K562 (cell line): Measurements from ENCODE around the gene ACSF3. TPM values are rescaled to one million over a fixed set of nuclear protein-coding genes. Genes with fewer than 3 reads are reported as not detected.

Experiments
- ELF2 ChIP-seq: fragments of 250-450 bp; sonication (Bioruptor Pico); IDR thresholded peaks from 2 replicates; pipeline ENCODE4 v1.5.0; 2021; ENCODE audit warnings: mild to moderate bottlenecking
- HNRNPL ChIP-seq: fragments of 200-400 bp; formaldehyde crosslinking; IDR thresholded peaks from 2 replicates; pipeline ENCODE4 v1.6.1; 2017; ENCODE audit warnings: low read depth, mild to moderate bottlenecking, low read length
- KDM4B ChIP-seq, 2 experiments: fragments of 450-650 bp in 1 of 2; sonication (generic) in 1 of 2; IDR thresholded peaks; 2 replicates each; pipeline ENCODE4 v1.6.1; 2016 to 2017; ENCODE audit warnings: borderline replicate concordance in 2 of 2, antibody characterized with exemption in 1 of 2, low read depth in 1 of 2, mild to moderate bottlenecking in 1 of 2
- MAFK ChIP-seq: IDR thresholded peaks from 2 replicates; pipeline ENCODE4 v1.6.1; 2011; ENCODE audit warnings: low read length, improper control_type of control experiment
- MCM3 ChIP-seq: fragments of 450-650 bp; IDR thresholded peaks from 2 replicates; pipeline ENCODE4 v1.6.1; 2016
- SAP30 ChIP-seq: fragments of 200-600 bp; sonication (generic); IDR thresholded peaks from 2 replicates; pipeline ENCODE4 v1.6.1; 2012; ENCODE audit warnings: borderline replicate concordance, low read depth, mild to moderate bottlenecking, moderate library complexity, low read length, control low read depth, inconsistent platforms; ENCODE audit not compliant: insufficient read depth, poor library complexity, severe bottlenecking
- TFAM ChIP-seq: fragments of 250-450 bp; sonication (Bioruptor Pico); conservative IDR thresholded peaks from 2 replicates; pipeline ENCODE4 v1.5.0; 2021; ENCODE audit warnings: mild to moderate bottlenecking, moderate library complexity
- ZFP30 ChIP-seq: fragments of 250-450 bp; sonication (Bioruptor Pico); IDR thresholded peaks from 2 replicates; pipeline ENCODE4 v1.8.0; 2022; ENCODE audit warnings: moderate library complexity, mild to moderate bottlenecking, inconsistent platforms, borderline replicate concordance
- ZNF165 ChIP-seq: fragments of 250-450 bp; sonication (Bioruptor Pico); IDR thresholded peaks from 2 replicates; pipeline ENCODE4 v1.4.0; 2020; ENCODE audit warnings: borderline replicate concordance
- polyA plus RNA-seq, 8 experiments: library from polyadenylated mRNA; depleted of rRNA in 4 of 8; stranded (reverse) in 5 of 8; unstranded in 3 of 8; fragments of >200 nt; fragmentation: Nextera tagmentation in 2 of 8; fragmentation: Illumina TruSeq in 1 of 8; extraction: Ambion mirVana in 2 of 8; extraction: Trizol in 1 of 8; gene quantifications; 2 replicates each; pipeline versions ENCODE4 v1.2.1 to v1.2.3, GENCODE V29; 2011 to 2014; ENCODE audit warnings: inconsistent platforms in 1 of 8, missing spikeins in 1 of 8
- total RNA-seq, 7 experiments: library from RNA; depleted of rRNA in 6 of 7; stranded (reverse); fragments of >200 nt in 6 of 7; fragmentation: Illumina TruSeq in 2 of 7; extraction: Trizol in 2 of 7; gene quantifications; 2 replicates each; pipeline versions ENCODE4 v1.2.1 to v1.2.3, GENCODE V29; 2011 to 2021; ENCODE audit warnings: low replicate concordance in 1 of 7
- TF ChIP-seq, protein P1 (sequence below), 2 experiments: fragments of 450-650 bp in 1 of 2; sonication (generic) in 1 of 2; formaldehyde crosslinking in 1 of 2; IDR thresholded peaks; 2 replicates each; pipeline versions ENCODE4 v1.7.1 to v1.9.0; 2016 to 2022; ENCODE audit warnings: inconsistent platforms in 1 of 2, mild to moderate bottlenecking in 1 of 2, missing genetic modification reagents in 1 of 2
- TF ChIP-seq, protein P2 (sequence below): fragments of 250-450 bp; sonication (Bioruptor Pico); IDR thresholded peaks from 2 replicates; pipeline ENCODE4 v1.4.0; 2020; ENCODE audit warnings: borderline replicate concordance

Gene ACSF3
- total and polyA plus RNA-seq, 9 of the 15 experiments (the other 6 are each of a cell fraction or from before 2014, with no cell fraction given) = 0.77 to 32.8 (median 14.7) TPM

DNA sequence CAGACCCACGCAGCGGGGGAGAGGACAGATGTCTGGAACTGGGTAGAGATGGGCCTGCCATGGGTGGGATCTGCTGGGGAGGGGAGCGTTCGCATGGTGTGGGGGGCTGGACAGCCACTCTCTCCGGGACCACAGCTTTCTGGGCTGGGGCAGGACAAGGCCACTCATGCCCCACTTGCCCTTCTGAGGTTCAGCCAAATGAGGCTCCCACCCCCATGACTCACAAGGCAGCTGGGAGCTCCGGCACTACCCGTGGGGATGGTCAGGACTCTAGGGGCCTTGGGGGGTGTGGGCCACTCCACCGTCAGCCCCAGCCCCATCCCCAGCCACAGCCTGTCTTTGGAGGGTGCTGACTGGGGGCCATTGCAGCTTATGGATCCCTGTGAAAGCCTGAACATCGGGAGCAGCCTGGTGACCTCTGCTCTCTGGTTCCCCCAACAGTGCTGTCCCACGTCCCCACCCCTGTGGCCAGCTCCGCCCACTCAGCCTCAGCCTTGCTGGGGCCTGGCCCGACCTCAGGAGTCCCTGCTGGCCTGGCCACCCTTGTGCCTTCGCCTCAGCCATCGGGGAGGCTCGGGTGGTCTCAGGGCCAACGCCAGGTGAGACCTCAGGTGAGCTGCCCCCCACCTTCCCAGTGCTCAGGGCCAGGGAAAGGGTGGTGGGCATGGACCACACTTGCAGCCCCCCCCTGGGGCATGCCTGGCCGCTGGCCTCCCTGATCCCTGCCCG lies 73.2 kb downstream of the ACSF3 start (continued):
- TF ChIP-seq, protein P1, sequence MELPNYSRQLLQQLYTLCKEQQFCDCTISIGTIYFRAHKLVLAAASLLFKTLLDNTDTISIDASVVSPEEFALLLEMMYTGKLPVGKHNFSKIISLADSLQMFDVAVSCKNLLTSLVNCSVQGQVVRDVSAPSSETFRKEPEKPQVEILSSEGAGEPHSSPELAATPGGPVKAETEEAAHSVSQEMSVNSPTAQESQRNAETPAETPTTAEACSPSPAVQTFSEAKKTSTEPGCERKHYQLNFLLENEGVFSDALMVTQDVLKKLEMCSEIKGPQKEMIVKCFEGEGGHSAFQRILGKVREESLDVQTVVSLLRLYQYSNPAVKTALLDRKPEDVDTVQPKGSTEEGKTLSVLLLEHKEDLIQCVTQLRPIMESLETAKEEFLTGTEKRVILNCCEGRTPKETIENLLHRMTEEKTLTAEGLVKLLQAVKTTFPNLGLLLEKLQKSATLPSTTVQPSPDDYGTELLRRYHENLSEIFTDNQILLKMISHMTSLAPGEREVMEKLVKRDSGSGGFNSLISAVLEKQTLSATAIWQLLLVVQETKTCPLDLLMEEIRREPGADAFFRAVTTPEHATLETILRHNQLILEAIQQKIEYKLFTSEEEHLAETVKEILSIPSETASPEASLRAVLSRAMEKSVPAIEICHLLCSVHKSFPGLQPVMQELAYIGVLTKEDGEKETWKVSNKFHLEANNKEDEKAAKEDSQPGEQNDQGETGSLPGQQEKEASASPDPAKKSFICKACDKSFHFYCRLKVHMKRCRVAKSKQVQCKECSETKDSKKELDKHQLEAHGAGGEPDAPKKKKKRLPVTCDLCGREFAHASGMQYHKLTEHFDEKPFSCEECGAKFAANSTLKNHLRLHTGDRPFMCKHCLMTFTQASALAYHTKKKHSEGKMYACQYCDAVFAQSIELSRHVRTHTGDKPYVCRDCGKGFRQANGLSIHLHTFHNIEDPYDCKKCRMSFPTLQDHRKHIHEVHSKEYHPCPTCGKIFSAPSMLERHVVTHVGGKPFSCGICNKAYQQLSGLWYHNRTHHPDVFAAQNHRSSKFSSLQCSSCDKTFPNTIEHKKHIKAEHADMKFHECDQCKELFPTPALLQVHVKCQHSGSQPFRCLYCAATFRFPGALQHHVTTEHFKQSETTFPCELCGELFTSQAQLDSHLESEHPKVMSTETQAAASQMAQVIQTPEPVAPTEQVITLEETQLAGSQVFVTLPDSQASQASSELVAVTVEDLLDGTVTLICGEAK (IDR thresholded peaks at IDR 0.05) = peak; percentile 64; the same call in 1 of the 2 replicates
- TF ChIP-seq, protein P1 (CRISPR knock-in tag; IDR thresholded peaks at IDR 0.05) = no peak
- TF ChIP-seq MAFK (no peak), TFAM (CRISPR knock-in tag) (no peak), ZFP30 (no peak), ELF2 (CRISPR knock-in tag) (0 out of 2 replicates have a peak, but pooled peaks have one; percentile 27), HNRNPL (no peak), MCM3 (no peak), SAP30 (no peak), KDM4B (IDR thresholded peaks at IDR 0.05; ENCODE audit: borderline replicate concordance in 2 of 2, low read depth in 1 of 2) (no peak), ZNF165 (CRISPR knock-in tag) (no peak)
- TF ChIP-seq, protein P2, sequence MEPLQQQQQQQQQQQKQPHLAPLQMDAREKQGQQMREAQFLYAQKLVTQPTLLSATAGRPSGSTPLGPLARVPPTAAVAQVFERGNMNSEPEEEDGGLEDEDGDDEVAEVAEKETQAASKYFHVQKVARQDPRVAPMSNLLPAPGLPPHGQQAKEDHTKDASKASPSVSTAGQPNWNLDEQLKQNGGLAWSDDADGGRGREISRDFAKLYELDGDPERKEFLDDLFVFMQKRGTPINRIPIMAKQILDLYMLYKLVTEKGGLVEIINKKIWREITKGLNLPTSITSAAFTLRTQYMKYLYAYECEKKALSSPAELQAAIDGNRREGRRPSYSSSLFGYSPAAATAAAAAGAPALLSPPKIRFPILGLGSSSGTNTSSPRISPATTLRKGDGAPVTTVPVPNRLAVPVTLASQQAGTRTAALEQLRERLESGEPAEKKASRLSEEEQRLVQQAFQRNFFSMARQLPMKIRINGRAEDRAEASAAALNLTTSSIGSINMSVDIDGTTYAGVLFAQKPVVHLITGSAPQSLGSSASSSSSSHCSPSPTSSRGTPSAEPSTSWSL = 0 out of 2 replicates have a peak, but pooled peaks have one; percentile 40
